HG02938 (cell line): ENCODE results near the gene CYTH1.

Source experiments
- ATAC-seq: cut with Tn5 transposase; IDR thresholded peaks from one replicate; pipeline ENCODE4 v1.9.1; 2021; ENCODE audit warnings: mild to moderate bottlenecking, moderate library complexity; ENCODE audit not compliant: unreplicated experiment

Gene CYTH1

DNA sequence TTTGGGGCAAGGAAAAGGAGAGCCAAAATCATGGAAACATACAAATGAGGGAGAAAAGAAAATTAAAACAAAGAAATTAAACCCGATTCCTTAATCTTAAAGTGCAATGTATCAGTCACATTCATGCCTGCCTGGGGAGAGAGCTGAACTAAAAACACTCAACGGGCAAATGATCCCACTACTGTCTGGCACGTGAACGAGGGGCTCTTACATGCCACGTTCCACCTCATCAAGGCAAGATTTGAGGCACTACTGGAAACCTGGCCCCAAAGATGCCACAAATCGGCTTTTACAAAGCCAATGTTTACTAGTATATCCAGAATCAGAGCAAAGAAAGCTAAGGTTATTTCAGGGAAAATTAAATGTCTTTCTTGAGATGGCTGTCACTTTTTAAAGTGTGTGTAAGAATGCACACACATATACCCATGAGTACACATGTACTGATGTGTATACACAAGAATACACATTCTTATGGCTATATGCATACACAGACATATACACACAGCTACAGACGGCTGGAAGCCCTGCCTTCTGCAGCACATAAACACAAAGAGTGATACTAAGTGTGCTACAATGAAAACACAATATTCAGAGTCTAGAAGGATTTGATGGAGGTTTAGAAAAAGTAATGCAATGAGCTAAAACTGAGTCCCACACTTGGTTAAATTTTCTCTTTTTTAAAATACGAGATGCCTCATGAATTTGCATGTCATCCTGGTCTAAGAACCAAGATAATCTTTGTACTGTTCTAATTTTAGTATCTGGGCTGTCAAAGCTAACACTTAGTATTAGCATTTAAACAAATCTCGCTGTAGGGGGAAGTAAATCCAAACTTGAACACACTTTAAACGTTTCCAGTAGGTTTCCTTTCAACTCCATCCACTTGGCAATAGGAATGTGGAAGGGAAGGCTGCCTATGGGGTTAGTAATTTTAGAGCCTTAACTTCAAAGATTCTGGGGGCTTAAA is 85.8 kb downstream of the CYTH1 start:
- ATAC-seq = no peak

DNA sequence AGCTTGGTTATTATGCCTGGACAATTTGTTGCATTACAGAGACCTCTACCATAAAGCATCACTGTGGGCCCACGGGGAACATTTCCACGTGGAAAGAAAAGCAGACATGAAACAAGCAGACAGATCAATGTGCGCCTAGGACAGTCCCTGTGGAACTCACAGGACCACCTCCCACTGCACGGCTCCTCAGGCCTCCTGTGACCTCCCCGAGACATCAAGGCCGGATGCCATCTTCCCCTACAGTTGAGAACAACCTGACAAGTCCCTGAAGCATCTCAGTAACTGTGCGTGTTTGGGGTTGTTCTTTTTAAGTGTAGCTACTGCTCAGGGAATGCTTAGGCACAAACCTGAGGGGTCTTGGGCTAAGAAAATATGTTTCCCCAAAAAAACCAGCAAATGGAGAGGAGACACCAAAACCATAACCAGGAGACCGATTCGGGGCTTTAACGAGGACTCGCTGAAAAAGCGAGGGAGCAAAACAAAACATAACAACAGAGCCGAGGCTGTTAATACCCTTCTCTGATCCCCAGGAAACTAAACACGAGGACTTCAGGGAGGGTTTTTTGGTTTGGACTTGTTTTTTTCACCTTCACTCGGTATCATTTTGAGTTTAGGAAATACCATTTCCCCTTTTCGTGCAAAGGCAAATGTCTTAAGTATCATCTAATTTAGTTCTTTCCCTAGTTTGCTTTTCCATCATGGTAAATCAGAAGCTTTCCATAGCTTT is 87.1 kb downstream of the CYTH1 start:
- no peak for ATAC-seq

DNA sequence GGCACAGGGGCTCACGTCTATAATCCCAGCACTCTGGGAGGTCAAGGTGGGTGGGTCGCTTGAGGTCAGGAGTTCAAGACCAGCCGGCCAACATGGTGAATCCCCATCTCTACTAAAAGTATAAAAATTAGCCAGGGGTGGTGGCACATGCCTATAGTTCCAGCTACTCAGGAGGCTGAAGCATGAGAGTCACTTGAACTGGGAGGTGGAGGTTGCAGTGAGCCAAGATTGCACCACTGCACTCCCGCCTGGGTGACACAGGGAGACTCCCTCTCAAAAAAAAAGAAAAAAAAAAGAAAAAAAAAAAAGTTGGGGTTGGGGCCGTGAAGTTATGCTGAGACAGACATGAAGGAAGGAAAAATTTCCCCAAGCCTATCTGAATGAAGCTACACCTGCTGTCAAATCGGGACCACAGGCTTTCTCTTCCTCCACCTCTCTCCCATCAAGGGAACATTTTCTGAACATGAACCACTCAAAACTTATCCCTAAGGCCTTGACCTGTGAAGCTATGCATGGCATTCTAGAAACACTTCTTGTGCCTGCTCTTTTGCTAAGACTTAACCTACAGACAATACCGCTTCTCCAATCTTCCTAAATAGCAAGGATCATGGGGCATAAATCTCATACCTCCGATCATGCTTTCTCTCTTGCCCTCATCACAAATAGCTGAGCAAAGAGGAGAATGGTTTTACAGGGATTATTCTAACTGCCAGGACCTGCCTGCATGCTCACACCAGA is 88.6 kb downstream of the CYTH1 start:
- ATAC-seq = no peak

DNA sequence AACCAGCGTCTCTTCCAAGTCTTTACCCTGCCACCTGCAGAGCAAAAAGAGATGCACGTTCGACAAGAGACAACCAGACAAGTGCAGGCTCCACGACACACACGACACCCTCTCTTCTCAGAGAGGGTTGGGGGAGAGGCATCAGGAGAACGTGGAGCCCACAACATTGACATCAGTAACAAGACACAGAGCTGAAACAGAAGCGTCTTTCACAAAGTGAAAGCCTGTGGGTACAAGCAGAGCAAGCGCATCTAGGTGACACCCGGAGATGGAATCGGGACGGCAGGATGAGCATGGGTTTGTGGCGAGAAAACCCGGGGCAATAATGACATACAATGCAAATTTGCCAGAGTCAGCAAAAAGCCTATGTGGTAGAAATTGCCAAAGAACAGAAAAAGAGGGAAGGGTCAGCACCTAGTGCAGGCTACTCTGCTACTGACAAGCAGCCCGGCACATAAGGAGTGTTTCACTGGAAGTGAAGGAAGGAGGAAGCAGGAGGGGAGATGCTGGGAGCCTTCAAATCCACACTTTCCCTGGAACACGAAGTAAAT is 89.5 kb downstream of the CYTH1 start:
- ATAC-seq = no peak

DNA sequence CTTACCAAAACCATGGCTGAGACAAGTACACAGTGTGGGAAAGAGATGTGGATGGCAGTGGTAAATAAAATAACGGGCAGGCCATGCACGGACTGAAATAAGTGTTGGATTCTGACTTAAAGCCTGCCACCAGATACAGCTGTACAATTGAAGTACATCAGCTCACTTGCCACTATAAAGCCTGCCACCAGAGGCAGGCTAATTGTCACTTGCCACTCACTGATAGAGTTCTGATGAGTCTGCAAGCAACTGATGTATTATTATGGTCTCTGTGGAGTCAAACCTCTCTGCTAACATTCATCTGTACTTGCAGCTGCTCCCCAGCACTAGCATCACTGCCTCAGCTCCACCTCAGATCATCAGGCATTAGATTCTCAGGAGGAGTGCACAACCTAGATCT is 93.0 kb downstream of the CYTH1 start:
- no peak for ATAC-seq

DNA sequence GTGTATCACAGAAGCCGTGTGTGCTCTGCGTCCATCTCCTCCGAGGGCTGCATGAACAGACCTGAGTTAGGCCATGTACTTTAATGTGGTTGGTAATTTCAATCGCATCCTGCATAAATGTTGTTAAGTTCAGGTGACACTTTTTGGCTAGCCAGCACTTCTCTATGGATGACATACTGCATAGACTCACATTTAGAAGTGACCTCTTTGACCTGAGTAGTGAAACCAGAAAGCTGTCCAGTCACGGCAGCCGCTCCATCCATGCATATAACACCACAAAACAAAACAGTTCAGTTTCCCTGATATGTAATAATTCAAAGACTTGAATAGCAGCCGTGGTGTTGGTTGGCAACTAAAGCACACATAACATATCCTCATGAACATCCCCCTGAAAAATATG is 94.1 kb downstream of the CYTH1 start:
- no peak for ATAC-seq

DNA sequence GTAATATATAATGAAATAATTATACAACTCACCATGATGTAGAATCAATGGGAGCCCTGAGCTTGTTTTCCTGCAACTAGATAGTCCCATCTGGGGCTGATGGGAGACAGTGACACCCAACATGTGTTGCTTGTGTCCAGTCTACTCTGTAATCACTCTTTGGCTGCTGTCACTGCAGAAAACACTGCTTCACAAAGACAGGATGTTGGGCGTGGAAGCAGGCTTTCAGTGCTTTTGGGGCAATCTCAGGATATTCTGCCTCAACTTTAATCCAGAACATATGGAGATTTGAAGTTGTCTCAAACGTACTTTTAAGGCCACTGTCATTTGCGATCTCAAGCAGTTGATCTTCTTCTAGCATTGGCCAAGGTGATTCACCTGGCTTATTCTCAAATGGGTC is 94.9 kb downstream of the CYTH1 start:
- ATAC-seq = no peak

DNA sequence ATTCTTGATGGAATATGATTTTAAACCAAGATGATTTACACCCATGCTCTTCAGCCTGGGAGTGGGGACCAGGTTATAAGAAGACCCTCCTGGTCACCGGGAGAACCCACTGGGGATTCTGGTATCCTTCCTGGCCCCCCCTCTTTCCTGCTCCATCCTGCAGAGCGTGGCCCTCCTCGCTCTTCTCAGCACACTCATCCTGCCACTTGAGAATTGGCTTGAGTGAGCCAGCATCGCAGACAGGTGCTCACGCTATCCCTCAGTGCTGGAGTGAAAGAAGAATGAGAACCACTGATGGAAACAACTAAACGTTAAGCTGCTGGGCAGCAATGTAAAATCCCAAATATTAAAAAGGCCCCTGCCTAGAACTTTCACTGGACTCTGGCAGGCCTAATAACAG is 98.0 kb downstream of the CYTH1 start:
- ATAC-seq = no peak

DNA sequence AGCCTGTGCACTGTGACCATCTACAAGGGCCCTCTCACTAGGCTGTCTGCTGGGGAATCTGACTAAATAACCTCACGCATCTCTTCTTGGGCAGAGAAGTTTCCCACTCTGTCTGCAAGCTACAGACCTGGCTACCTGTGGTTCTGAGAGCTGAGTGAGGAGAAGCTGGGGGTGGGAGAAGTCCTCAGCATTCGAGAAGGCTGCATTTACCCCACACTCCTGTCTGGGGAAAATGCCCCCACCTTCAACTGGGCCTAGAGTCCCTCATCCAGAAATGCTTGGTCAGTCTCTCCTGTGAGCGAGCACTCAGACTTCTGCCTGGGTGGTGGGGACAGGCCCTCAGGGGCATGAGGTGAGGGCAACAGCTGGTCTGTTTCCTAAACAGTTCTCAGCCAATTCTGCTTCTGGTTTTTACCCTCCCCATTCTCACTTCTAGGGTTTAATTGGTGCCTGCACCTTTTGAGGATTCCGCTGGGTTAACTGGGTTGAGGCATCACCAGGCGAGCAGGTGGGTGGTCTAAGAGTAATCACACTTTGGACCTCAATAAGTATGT is 98.6 kb downstream of the CYTH1 start:
- no peak for ATAC-seq

DNA sequence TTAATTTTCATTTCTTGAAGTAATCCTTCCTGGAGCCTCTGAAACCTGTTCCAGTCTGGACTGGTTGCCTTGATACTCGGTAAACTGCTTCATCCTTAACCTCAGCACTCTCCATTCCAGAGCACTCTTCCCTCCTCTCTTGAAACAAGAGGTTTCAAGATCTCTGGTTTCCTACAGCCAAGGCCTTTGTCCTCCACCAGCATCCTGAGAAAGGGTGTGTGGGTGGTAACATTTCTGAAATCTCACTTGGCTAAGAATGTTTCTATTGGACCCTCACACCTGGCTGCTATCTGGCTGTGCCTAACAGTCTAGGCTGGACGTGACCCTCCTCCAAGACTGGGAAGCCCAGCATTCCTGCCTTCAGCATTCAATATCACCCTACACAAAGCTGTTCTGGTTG is 99.7 kb downstream of the CYTH1 start:
- ATAC-seq = no peak

DNA sequence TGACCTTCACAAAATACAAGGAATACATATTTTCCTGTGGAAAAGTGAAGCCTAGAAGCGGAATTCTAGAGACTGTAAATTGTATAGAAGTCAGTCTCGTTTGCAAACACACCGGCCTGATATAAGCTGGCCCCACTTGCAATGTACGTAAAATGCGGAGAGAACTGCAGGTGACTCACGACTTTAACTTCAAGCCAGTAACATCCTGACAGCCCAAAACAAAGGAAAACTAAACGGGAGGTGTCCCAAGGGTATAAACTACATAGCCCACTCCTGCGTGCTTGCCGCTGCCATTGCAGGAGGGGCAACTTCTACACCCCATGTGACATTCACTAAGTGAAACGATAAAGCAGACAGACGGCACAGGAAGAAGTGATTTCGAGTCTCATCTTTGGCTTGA is 101.6 kb downstream of the CYTH1 start:
- no peak for ATAC-seq

DNA sequence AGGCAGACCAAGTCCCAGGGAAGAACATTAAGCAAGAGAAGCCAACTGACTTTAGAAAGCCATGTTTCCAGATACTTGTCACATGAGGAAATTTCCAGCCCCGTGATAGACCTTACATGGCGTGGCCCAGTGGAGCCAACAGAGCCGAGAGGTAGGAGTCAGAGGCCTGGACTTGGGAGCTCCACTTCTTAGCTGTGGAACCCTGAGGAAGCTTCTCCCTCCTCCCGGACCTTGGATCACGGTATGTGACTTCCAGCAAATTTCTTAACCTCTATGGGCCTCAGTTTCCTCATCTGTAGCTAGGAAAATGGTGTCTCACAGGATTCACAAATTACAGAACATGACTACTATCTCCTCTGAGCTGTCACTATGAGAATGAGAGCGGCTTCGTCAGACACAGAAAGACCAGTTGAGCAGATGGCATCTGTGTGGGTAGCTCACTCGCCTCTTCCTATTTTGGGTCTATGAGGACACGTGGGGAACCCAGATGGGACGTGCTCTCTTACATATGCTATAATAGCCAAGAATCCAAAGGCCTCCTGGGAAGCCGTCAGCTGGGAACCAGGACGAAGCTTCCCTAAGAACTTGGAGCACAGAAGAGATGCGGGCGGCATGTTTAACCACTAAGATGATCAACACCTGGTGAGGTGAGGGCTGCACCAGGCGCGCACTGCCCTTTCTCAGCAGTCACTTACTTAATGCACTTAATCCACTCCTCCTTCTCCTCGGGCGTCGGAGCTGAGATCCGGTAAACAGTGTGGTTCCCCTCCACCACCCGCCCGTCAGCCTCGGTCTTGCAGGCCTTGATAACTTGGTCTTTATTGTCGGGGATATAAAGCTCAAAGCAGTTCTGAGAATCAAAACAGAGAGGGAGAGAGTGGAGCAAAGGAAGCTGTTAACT is 102.3 kb downstream of the CYTH1 start:
- no peak for ATAC-seq

DNA sequence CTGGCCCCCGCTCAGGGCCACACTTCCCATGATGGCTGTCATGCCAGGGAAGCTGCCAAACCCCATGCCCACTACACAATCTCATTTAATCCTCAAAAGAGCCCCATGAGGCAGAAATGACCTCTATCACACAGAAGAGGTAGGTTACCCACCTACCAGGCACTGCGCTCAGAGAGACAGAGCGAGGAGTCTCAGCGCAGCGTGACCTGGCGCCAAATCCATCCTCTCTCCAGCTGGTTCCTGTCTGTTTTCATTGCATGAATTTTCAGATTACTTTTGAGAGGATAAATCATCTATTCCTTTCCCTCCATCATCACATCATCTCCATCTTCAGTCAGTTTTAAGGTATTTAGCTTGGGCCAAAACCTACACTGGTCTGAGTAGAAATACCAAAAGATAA is 103.4 kb downstream of the CYTH1 start:
- ATAC-seq = no peak

DNA sequence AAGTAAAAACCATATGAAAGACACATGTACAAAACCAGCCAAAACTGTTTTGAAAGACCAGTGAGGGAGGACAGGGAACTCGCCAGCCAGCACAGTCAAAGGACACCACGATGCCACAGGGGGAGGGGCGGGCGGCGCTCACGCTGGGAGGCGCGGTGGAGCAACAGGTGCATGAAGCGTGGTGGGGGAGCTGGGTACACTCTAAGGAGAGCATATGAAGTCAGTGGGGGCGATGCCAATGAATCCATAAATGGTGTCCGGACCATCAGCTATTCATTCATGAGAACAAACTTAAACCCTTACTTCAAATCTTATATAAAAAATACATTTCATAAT is 103.9 kb downstream of the CYTH1 start:
- no peak for ATAC-seq

DNA sequence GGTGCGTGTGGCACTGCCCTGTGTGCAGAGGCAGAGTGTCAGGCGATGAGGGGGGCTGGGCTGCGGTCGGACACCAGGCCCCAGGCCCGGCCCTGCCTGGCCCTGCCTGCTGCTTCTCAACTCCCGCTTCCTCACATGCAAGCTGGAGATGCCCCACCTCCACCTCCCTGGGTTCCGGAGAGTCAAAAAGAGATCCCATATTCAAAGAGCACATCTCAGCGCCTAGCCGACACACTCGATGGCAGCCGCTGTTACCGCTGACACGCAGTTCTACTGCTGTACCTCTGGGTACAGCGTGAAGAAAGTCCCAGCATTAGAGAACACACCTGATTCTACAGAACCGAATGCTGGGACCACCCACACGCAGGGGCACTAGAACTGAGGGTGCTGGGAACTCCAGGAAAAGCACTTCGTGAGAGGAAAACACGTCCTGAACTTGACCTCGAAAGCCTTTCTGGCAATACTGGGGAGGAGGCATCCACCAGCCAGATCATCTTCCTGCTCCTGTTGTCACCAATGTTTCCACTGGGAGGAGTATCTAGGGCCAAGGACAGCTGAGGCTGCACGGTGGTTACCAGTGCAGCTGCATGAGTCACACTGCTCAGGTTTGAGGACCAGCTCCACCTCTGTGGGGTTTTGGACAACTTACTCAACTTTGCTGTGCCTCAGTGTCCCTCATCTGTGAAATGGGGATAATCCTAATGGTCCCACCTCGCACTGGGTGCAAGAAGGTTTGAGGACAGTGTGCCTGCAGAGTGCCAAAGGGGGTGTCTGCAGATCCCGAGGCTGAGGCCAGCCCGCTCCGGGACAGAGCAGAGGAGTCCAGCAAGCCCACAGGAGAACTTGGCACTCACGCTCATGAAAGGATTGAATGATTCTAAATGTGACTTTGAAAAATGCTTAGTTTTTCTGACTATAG is 104.5 kb downstream of the CYTH1 start:
- no peak for ATAC-seq

DNA sequence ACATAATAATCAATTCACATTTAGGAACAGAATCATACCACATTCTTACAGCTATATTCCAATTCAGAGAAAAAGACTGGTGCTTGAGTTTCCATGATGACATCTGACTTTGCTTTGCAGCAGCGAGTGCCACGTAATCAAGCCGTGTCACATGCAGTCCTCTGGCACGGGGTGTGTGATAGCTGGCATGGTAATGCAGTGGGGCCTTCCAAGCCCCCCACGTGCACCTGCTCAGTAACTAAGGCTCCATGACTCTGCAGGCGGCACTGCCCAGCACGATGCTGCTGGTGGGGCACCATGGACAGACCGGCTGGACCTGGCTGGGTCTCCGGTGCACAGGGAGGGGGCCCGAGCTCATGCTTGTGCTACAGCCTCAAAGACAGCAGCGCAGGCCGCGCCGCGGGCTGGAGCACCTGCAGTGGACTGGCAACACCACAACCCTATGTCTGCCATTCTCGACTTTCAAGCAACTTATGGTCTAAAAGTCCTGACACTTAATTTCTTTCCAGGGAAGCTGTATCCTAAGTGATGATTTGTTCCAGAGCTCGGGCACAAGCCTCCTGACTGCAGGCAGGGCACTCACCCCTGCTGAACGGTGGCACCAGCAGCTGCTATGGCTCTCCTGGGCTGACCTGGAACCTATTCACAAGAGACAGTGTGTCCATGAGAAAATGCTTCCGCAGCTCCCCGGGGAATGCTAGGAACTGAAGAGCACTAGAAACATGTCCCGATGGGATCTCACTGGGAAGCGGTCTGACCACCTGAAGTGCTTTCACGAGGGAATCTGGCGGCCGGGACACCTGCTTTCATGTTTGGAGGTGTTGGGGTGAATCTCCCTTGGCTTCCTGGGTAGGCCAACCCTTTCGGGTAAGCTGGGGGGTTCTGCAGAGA is 105.4 kb downstream of the CYTH1 start:
- no peak for ATAC-seq

DNA sequence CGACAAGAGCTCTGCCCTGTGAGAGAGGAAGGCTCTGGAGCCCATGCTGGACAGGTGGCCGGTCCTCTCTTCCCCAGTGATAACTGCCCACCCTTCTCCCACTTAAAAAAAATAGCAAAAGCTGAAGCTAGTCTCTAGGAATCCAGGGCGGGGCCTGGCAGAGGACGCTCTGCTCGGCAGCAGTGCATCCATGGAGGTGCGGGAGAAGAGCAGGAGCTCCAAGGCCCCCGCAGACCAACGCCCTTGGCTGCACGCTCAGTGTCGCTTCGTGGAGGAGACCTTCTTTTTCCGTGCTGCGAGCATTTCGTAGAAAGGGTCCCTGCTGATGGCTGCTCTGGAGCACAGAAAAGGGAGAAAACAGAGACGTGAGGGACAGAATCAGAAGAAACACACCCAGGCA is 106.2 kb downstream of the CYTH1 start:
- ATAC-seq = no peak

DNA sequence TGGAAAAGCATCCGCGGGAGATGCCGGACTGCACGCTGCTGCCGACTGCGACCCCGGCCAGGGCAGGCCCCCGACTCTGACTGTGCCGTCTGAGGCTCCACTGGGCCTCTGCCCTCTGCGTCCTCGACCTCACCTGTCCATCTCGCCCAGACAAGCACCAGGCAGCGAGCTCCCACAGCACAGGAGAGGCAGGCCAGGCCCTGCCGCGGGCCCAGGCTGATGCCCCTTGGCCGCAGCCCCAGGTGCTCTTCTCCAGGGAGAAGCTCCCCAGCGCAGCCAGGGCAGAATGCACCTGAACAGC is 106.8 kb downstream of the CYTH1 start:
- no peak for ATAC-seq
